GM18867 (cell line): ENCODE data around the gene ATP1B2.

ENCODE experiments used
- ATAC-seq: cut with Tn5 transposase; IDR thresholded peaks from one replicate; pipeline ENCODE4 v1.9.1; 2021; ENCODE audit warnings: mild to moderate bottlenecking, moderate library complexity; ENCODE audit not compliant: unreplicated experiment

Gene ATP1B2

DNA sequence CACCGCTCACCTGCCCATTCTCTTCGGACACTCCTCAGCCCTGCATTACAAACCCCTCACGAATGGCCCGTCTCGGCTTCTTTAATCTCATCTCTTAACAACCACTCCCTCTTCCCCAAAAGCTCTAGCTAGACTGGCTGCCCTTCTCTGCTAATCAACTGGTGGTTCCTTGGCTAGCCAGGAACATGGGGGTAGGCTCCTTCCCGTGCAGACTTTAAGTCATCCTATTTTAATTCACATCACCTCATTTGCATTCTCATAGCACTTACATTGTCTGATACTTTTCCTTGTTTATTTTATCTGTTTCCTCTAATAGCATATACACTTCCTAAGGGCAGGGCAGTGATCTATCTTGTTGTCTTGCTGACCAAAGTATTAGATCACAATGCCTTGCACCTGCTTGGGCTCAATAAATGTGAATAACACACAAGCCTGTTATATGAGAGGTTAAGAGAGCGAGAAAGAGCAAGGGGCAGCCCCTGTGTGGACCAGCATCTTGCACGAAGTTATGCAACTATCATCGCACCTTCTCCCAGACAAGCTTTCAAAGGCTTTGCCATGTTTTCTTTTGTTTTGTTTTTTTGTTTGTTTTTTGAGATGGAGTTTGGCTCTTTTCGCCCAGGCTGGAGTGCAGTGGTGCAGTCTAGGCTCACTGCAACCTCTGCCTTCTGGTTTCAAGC is 26.8 kb downstream of the ATP1B2 start:
- no peak for ATAC-seq

GRCh38 chr17:7684851-7685532 is 34.3 kb downstream of the ATP1B2 start:
- ATAC-seq = no peak

- ATAC-seq = peak; percentile 52
Observed at GRCh38 chr17:7685533-7686221, 35.0 kb downstream of the ATP1B2 start.

GRCh38 chr17:7686222-7687071 is 35.7 kb downstream of the ATP1B2 start:
- ATAC-seq = peak; percentile 46

- ATAC-seq = peak; percentile 33
Observed at GRCh38 chr17:7687072-7687907, 36.6 kb downstream of the ATP1B2 start, which contains the start of gene TP53. TP53 (minus strand) TSS chr17:7687490; CDS start chr17:7676594, 10,896 bp downstream.

- ATAC-seq = peak; percentile 72
Observed at GRCh38 chr17:7687908-7688807, 37.4 kb downstream of the ATP1B2 start, which contains the start of gene WRAP53. WRAP53 (plus strand) TSS chr17:7688477; CDS start chr17:7688649, 172 bp downstream.

DNA sequence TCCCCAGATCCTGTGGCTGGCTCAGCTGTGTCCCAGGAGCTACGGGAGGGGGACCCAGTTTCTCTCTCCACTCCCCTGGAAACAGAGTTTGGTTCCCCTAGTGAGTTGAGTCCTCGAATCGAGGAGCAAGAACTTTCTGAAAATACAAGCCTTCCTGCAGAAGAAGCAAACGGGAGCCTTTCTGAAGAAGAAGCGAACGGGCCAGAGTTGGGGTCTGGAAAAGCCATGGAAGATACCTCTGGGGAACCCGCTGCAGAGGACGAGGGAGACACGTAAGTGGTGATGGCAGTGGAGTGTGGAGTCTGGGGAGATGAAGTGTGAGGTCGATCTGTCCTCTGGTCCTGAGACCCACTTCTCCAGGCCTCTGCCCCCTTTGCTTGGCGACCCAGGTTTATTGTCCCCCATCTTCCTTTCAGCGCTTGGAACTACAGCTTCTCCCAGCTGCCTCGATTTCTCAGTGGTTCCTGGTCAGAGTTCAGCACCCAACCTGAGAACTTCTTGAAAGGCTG is 38.1 kb downstream of the ATP1B2 start:
- no peak for ATAC-seq

- ATAC-seq = no peak
Observed at GRCh38 chr17:7695586-7695985, 44.9 kb downstream of the ATP1B2 start.

DNA sequence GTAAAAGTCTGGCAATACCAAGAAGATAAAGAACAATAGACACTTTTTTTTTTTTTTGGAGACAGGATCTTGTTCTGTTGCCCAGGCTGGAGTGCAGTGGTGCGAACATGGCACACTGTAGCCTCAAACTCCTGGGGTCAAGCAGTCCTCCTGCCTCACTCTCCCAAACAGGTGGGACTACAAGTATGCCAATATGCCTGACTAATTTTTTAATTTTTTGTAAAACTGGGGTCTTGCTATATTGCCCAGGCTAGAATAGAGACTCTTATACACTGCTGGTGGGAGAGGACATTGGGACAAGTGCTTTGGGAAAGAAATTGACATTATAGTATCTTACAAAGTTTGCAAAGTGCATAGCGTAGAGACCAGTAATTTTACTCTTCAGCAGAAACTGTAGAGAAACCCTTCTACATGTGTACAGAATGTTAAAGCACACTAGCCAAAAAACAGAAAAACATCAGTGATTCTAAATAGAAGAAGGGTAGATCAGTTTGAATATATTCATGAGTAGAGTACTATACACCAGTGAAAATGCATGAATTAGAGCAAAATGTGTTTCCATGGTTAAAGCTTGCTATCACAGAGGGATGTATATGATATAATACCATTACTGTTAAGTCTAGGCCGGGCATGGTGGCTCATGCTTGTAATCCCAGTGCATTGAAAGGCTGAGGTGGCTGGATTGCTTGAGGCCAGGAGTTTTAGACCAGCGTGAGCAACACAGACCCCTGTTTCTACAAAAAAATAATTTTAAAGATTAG is 47.3 kb downstream of the ATP1B2 start:
- ATAC-seq = no peak

- ATAC-seq = no peak
Observed at GRCh38 chr17:7700510-7700909, 49.8 kb downstream of the ATP1B2 start.

DNA sequence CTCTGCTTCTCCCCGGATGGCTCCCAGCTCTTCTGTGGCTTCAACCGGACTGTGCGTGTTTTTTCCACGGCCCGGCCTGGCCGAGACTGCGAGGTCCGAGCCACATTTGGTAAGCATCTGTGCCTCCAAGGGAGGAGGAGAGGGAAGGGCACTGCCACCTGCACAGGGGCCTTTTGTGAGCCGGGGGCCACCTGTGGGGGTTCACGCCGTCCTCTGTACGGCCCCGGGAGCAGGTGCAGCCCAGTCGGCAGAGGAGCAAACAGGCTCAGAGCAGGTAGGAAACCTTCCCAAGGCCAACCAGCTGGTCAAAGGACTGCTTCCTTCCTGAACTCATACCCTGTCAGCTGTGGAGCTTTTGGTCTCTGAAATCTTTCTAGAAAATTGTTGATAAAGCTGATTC is 51.0 kb downstream of the ATP1B2 start:
- ATAC-seq = no peak

- no peak for ATAC-seq
Observed at GRCh38 chr17:7702776-7703175, 52.0 kb downstream of the ATP1B2 start.

GRCh38 chr17:7703584-7704479 is 53.1 kb downstream of the ATP1B2 start:
- ATAC-seq = no peak

DNA sequence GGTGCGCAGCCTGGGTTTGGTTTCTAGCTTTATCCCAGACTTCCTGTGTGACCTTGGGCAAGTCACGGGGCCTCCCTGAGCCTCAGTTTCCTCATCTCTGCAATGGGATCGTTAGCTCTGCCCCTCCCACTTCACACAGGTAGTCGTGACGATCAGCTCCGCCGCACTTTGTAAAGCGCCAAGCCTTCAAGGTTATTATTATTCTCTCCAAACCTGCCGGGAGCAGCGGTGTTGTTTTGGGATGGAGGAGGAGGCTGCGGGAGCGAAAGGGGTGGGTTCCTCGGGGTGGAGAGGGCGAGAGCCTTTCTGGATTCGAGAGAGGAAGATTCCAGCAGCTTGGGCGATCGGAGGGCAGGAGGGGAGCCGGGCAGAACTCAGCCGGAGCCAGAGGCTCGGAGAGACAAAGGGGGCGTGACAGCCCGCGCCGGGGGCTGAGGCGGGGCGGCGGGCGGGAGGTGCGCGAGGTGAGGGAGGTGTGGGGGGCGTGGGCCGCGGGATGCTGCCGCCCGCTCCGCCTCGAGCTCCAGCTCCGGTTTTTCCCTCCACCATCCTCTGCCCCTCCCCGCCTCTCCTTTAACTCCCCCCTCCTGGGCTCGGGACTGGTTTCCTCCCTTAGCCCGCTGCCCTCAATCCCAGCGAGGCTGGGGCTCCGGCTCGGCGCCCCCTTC is 54.0 kb downstream of the ATP1B2 start, which contains the start of gene EFNB3:
Gene EFNB3 (plus strand): TSS at position 602 of the 668 bp plus-strand sequence. CDS start 397 bp downstream, outside the sequence.
- ATAC-seq = no peak

DNA sequence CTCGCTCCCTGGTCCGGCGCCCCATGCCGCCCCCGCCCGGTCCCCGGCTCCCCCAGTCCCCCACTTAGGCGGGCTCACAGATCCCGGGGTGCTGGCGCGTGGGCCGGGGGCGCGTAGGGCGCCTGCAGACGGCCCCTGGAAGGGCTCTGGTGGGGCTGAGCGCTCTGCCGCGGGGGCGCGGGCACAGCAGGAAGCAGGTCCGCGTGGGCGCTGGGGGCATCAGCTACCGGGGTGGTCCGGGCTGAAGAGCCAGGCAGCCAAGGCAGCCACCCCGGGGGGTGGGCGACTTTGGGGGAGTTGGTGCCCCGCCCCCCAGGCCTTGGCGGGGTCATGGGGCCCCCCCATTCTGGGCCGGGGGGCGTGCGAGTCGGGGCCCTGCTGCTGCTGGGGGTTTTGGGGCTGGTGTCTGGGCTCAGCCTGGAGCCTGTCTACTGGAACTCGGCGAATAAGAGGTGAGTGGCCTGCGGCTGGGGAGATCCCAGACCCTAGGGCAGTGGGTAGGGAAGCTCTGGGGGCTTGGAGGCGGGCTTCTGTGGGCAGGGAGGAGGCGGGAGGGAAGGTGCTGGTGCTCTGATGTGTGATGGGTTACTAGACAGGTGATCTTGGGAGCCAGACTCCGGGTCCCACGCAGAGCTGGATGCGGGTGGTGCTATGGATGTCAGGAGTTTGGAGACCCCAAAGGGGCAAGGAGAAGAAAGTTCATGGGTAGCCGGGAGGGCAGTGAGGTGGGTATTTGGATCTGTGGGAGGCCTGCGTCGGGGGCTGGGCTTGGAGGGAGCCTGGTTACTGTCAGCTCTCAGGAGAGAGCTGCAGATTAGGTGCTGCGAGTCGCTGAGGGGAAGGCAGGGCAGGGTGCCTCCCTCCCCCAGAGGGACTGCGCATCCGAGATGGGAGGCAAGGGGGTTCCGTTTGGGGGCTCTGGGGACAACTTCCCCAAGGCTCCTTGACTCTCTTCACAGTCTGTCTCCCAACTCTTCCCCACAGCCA is 54.8 kb downstream of the ATP1B2 start:
- ATAC-seq = no peak
